Loucy (cell line): ENCODE data around the gene CASQ2.

Experiments used
- EZH2phosphoT487 ChIP-seq: fragments of 200-600 bp; IDR thresholded peaks from 2 replicates; pipeline ENCODE4 v1.6.1; 2018; ENCODE audit warnings: antibody characterized with exemption, mild to moderate bottlenecking, moderate library complexity, borderline replicate concordance
- TF ChIP-seq, protein P1 (sequence below): fragments of 200-600 bp; sonication (generic); conservative IDR thresholded peaks from 2 replicates; pipeline ENCODE4 v1.5.1; 2014; ENCODE audit warnings: mild to moderate bottlenecking, antibody characterized with exemption, low read length

DNA sequence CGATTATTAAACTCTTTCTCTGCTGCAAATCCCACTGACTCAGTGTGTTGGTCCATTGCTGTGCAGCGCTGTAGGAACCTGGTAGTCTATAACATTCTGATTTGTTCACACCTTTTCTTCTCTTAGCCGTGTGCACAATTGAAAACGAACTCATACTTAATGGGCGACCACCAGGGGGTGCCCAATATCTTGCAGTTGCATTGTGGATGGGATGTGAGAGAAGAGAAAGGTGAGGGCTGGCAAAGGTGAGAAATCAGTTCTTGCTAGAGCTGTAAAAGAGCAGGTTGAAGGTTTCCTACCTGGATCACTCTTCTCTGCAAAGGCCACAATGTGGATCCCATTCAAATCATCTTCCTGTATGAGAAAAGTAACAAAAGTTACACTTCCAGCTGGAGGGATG, 51.0 kb downstream of the CASQ2 start:
- TF ChIP-seq, protein P1, sequence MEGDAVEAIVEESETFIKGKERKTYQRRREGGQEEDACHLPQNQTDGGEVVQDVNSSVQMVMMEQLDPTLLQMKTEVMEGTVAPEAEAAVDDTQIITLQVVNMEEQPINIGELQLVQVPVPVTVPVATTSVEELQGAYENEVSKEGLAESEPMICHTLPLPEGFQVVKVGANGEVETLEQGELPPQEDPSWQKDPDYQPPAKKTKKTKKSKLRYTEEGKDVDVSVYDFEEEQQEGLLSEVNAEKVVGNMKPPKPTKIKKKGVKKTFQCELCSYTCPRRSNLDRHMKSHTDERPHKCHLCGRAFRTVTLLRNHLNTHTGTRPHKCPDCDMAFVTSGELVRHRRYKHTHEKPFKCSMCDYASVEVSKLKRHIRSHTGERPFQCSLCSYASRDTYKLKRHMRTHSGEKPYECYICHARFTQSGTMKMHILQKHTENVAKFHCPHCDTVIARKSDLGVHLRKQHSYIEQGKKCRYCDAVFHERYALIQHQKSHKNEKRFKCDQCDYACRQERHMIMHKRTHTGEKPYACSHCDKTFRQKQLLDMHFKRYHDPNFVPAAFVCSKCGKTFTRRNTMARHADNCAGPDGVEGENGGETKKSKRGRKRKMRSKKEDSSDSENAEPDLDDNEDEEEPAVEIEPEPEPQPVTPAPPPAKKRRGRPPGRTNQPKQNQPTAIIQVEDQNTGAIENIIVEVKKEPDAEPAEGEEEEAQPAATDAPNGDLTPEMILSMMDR, result peak; percentile 82
- TF ChIP-seq EZH2phosphoT487, result no peak
